Endothelial cell of umbilical vein (primary cell): ENCODE data around the gene ABCB4. TPM values are rescaled to one million over a fixed set of nuclear protein-coding genes. Genes with fewer than 3 reads are reported as not detected.

Experiments used
- BruUV-seq: library from RNA; stranded (reverse); fragments of 400-500 nt; replicated peaks from 2 replicates; lab custom pipeline; 2021; lab: Mats Ljungman, UMichigan
- CTCF ChIA-PET: fragments of 300-600, 350-600 bp; sonication (Branson Sonifier 250); formaldehyde crosslinking; loops from one replicate; lab custom pipeline; 2021; ENCODE audit warnings: antibody characterized with exemption, inconsistent platforms; lab: Charles Lee
- POLR2A ChIA-PET: fragments of 300-600, 350-600 bp; sonication (Branson Sonifier 250); formaldehyde crosslinking; loops from one replicate; lab custom pipeline; 2021; ENCODE audit warnings: antibody characterized with exemption, inconsistent platforms; lab: Charles Lee
- DNase-seq: peaks from one replicate; pipeline ENCODE4 v3.0.0-alpha.2; 2011; ENCODE audit warnings: low read depth, low spot score
- FAIRE-seq: peaks from 2 replicates; lab custom pipeline; 2011; peaks lifted over from hg19 to GRCh38; lab: Jason Lieb, UNC
- H2AFZ ChIP-seq: 2 replicates; pipeline ENCODE4 v1.6.0; 2012; ENCODE audit warnings: low read depth, low read length, control low read depth, inconsistent platforms
- H3K27ac ChIP-seq: 2 replicates; pipeline ENCODE4 v1.5.1; 2011; ENCODE audit warnings: low read depth, mild to moderate bottlenecking, control low read depth, low read length, moderate library complexity; ENCODE audit not compliant: insufficient read depth
- H3K27me3 ChIP-seq, 2 experiments: 2 replicates each; pipeline versions ENCODE4 v1.6.0 to v1.6.1; 2011; ENCODE audit warnings: low read length in 2 of 2, mixed read lengths in 1 of 2; ENCODE audit not compliant: control insufficient read depth in 2 of 2, insufficient read depth in 2 of 2
- H3K36me3 ChIP-seq, 2 experiments: 2 replicates in 1 of 2; 3 replicates in 1 of 2; pipeline ENCODE4 v1.5.1; 2011; ENCODE audit warnings: low read length in 2 of 2, mild to moderate bottlenecking in 1 of 2, moderate library complexity in 1 of 2; ENCODE audit not compliant: control insufficient read depth in 2 of 2, insufficient read depth in 2 of 2; ENCODE audit errors: extremely low read depth in 1 of 2
- H3K4me1 ChIP-seq: 3 replicates; pipeline ENCODE4 v1.5.1; 2011; ENCODE audit warnings: mild to moderate bottlenecking, low read length; ENCODE audit not compliant: control insufficient read depth, insufficient read depth; ENCODE audit errors: extremely low read depth
- H3K4me2 ChIP-seq: 2 replicates; pipeline ENCODE4 v1.6.1; 2011; ENCODE audit warnings: low read length, control low read depth, mixed read lengths; ENCODE audit not compliant: insufficient read depth
- H3K4me3 ChIP-seq, 3 experiments: fragments of 200-600 bp in 1 of 3; sonication (generic), shearing (Covaris generic) in 1 of 3; replicated peaks in 1 of 3; 2 replicates each; pipeline ENCODE4 v1.5.1; 2011 to 2016; ENCODE audit warnings: control low read depth in 3 of 3, low read length in 3 of 3, mild to moderate bottlenecking in 2 of 3, inconsistent platforms in 1 of 3, low read depth in 1 of 3, moderate library complexity in 1 of 3; ENCODE audit not compliant: insufficient read depth in 1 of 3
- H3K79me2 ChIP-seq: 2 replicates; pipeline ENCODE4 v1.6.0; 2012; ENCODE audit warnings: low read length, inconsistent platforms; ENCODE audit not compliant: control insufficient read depth, insufficient read depth
- H3K9ac ChIP-seq: replicated peaks from 2 replicates; pipeline ENCODE3; 2011; ENCODE audit warnings: low read length, control low read depth; ENCODE audit not compliant: insufficient read depth; ENCODE audit errors: extremely low read depth
- H3K9me1 ChIP-seq: replicated peaks from 3 replicates; pipeline ENCODE4 v1.6.0; 2011; ENCODE audit warnings: mild to moderate bottlenecking, low read length; ENCODE audit not compliant: control insufficient read depth, insufficient read depth; ENCODE audit errors: extremely low read depth
- H3K9me3 ChIP-seq: replicated peaks from 2 replicates; pipeline ENCODE4 v1.5.1; 2012; ENCODE audit warnings: low read length, inconsistent platforms; ENCODE audit not compliant: control insufficient read depth, insufficient read depth
- H4K20me1 ChIP-seq: replicated peaks from 2 replicates; pipeline ENCODE3; 2011; ENCODE audit warnings: mild to moderate bottlenecking, low read length; ENCODE audit not compliant: control insufficient read depth, insufficient read depth; ENCODE audit errors: extremely low read depth
- CTCF ChIP-seq, 2 donors: IDR thresholded peaks; 1 replicate in 1 of 2; 2 replicates in 1 of 2; pipeline ENCODE4 v1.5.1; 2011; ENCODE audit warnings: low read length in 2 of 2, mild to moderate bottlenecking in 2 of 2, moderate library complexity in 2 of 2, control low read depth in 1 of 2, inconsistent platforms in 1 of 2, low read depth in 1 of 2; ENCODE audit not compliant: insufficient read depth in 1 of 2; ENCODE audit errors: extremely low read depth in 1 of 2
- EZH2 ChIP-seq: IDR thresholded peaks from 2 replicates; pipeline ENCODE4 v1.6.1; 2012; ENCODE audit warnings: borderline replicate concordance, low read depth, mild to moderate bottlenecking, moderate library complexity, low read length, inconsistent platforms; ENCODE audit not compliant: severe bottlenecking
- FOS ChIP-seq: IDR thresholded peaks from 2 replicates; pipeline ENCODE4 v1.6.1; 2011; ENCODE audit warnings: mild to moderate bottlenecking, low read length, moderate library complexity, borderline replicate concordance; ENCODE audit not compliant: insufficient read depth
- GATA2 ChIP-seq: IDR thresholded peaks from 2 replicates; pipeline ENCODE4 v1.7.0; 2011; ENCODE audit warnings: low read depth, mild to moderate bottlenecking, moderate library complexity, mixed read lengths, low read length; ENCODE audit not compliant: insufficient read length, insufficient read depth
- JUN ChIP-seq: IDR thresholded peaks from 2 replicates; pipeline ENCODE4 v1.6.1; 2011; ENCODE audit warnings: borderline replicate concordance, low read depth; ENCODE audit not compliant: insufficient read length, insufficient read depth
- MAX ChIP-seq: IDR thresholded peaks from 2 replicates; pipeline ENCODE4 v1.6.1; 2011; ENCODE audit not compliant: insufficient read depth, insufficient read length
- MYC ChIP-seq: IDR thresholded peaks from one replicate; pipeline ENCODE4 v1.6.1; 2011; ENCODE audit warnings: mild to moderate bottlenecking, low read depth, low read length
- POLR2A ChIP-seq: IDR thresholded peaks from 2 replicates; pipeline ENCODE4 v1.6.1; 2012; ENCODE audit warnings: low read depth, mild to moderate bottlenecking, control low read depth, low read length
- POLR2AphosphoS5 ChIP-seq: IDR thresholded peaks from 2 replicates; pipeline ENCODE4 v1.6.1; 2012; ENCODE audit warnings: low read depth, mild to moderate bottlenecking, control low read depth, low read length, moderate library complexity; ENCODE audit not compliant: insufficient read depth
- dilution Hi-C: fragments of 300-500 bp; cut with MboI; formaldehyde crosslinking; loops from one replicate; pipeline ENCODE4 v1.15.0; 2019; ENCODE audit warnings: low sequenced_read_pairs; ENCODE audit not compliant: extremely low pct_ligation_motif_present
- intact Hi-C: fragments of 100-400 bp; cut with micrococcal nuclease; formaldehyde crosslinking; loops from one replicate; pipeline ENCODE4 v1.10.0; 2022
- polyA plus RNA-seq, 4 experiments: library from polyadenylated mRNA; depleted of rRNA in 3 of 4; stranded (reverse) in 3 of 4; unstranded in 1 of 4; fragments of >200 nt; gene quantifications; 2 replicates each; pipeline versions ENCODE4 v1.2.1 to v1.2.3, GENCODE V29; 2011 to 2012; ENCODE audit warnings: missing spikeins in 1 of 4
- total RNA-seq: library from RNA; stranded (reverse); gene quantifications from 2 replicates; pipeline ENCODE4 v1.2.3, GENCODE V29; 2021

ABCB4 gene
- total and polyA plus RNA-seq, 2 donors (not counting 3 experiments of a cell fraction or from before 2014, with no cell fraction given), result 0.11 to 0.15 TPM

- no peak overlapping the region for H2AFZ ChIP-seq
- no peaks in the 10 kb centered on the region for H3K9me1 ChIP-seq
- POLR2A ChIA-PET, result no interaction called here
- H4K20me1 ChIP-seq, result no peaks in the 10 kb centered on the region
- no peak for DNase-seq
- no peak overlapping the region for H3K27ac ChIP-seq
- no peaks in the 10 kb centered on the region for H3K9me3 ChIP-seq
- no peak for FAIRE-seq
- intact Hi-C loops (loop anchor here (2.0 to 5.0 kb wide), 2 partner anchors 117 to 290 kb away; no protein-coding TSS in a partner anchor), dilution Hi-C loops (no loop called here)
- H3K4me1 ChIP-seq, result no peaks in the 10 kb centered on the region
- H3K9ac ChIP-seq, result no peak overlapping the region
- no peaks in the 10 kb centered on the region for H3K36me3 ChIP-seq
- no peak overlapping the region for H3K4me2 ChIP-seq
- no TSS peak for BruUV-seq
- H3K4me3 ChIP-seq, result no peak overlapping the region
- no peaks in the 10 kb centered on the region for H3K79me2 ChIP-seq
- TF ChIP-seq JUN (no peak), GATA2 (no peak), CTCF (IDR thresholded peaks at IDR 0.05; ENCODE audit: extremely low read depth in 1 of 2, insufficient read depth in 1 of 2, low read depth in 1 of 2, low read length in 2 of 2) (no peak), MYC (no peak), POLR2AphosphoS5 (no peak), EZH2 (no peak), POLR2A (no peak), MAX (no peak), FOS (no peak)
- H3K27me3 ChIP-seq, result peaks cover 0 to 5% of the 10 kb centered on the region in 2 experiments
- CTCF ChIA-PET, result interaction anchor here (0.8 to 4.4 kb wide), 6 partner anchors 10 to 662 kb away, joined by 3 to 76 read pairs (median 4); no protein-coding TSS in a partner anchor
Measured at GRCh38 chr7:87507446-87507845, 32.0 kb upstream of the ABCB4 start.
